OCI-LY1 (cell line): ENCODE measurements around the gene NUP210.

ENCODE experiments used
- CTCF ChIP-seq: fragments of 200-600 bp; sonication (generic), shearing (Covaris generic); IDR thresholded peaks from 2 replicates; pipeline ENCODE4 v1.5.1; 2017; ENCODE audit warnings: mild to moderate bottlenecking, antibody characterized with exemption, low read length, moderate library complexity, mixed read lengths
- EZH2 ChIP-seq: fragments of 200-600 bp; sonication (generic), shearing (Covaris generic); IDR thresholded peaks from 2 replicates; pipeline ENCODE4 v1.8.0; 2017; ENCODE audit warnings: borderline replicate concordance, mixed run types, mild to moderate bottlenecking, antibody characterized with exemption, low read length, moderate library complexity, mixed read lengths

- TF ChIP-seq CTCF (no peak), EZH2 (no peak)
Measured at GRCh38 chr3:13403213-13403819, 16.8 kb downstream of the NUP210 start.
